Measurements from ENCODE around the gene ETS1.

DNA sequence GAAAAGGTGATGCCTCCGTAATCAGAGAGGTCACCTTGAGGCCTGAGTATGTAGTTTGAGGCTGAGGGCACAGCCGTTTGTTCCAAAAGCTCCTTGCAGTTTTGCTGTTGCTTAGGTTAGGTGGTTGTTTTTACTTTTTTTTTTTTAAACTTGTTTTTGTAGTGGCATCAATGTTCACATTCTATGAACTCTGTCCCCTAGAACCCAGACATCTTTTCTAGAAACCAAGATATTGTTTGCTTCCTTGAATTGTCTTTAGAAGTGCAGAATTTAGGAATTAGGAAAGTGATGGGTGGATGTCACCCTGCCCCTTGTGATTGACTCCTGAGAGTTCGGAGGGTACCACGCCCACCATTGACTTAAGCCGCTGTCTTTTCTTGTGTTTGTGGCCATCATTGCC, 35.7 kb upstream of the ETS1 start:
- TF ChIP-seq, protein P1, sequence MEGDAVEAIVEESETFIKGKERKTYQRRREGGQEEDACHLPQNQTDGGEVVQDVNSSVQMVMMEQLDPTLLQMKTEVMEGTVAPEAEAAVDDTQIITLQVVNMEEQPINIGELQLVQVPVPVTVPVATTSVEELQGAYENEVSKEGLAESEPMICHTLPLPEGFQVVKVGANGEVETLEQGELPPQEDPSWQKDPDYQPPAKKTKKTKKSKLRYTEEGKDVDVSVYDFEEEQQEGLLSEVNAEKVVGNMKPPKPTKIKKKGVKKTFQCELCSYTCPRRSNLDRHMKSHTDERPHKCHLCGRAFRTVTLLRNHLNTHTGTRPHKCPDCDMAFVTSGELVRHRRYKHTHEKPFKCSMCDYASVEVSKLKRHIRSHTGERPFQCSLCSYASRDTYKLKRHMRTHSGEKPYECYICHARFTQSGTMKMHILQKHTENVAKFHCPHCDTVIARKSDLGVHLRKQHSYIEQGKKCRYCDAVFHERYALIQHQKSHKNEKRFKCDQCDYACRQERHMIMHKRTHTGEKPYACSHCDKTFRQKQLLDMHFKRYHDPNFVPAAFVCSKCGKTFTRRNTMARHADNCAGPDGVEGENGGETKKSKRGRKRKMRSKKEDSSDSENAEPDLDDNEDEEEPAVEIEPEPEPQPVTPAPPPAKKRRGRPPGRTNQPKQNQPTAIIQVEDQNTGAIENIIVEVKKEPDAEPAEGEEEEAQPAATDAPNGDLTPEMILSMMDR (IDR thresholded peaks at IDR 0.05; ENCODE audit: low read length) = no peak
- TF ChIP-seq EZH2 (optimal IDR thresholded peaks at IDR 0.05; ENCODE audit: low read depth, low read length) = no peak

All from MM.1S (cell line).